Activated CD4-positive, alpha-beta T cell treated with anti-CD3 and anti-CD28 coated beads, Interleukin-2, amount 50 U/mL, for 4 hours (primary cell): ENCODE data around the gene ZBTB39.
"Not testable (repeated sequence)": the region's sequence is repeated elsewhere in the genome, so short reads cannot be mapped to it uniquely, and the experiment has no call there.

ENCODE experiments used
- DNase-seq, 2 experiments: peaks; one replicate each; pipeline ENCODE4 v3.0.0-alpha.2; 2020

The ZBTB39 gene

DNA sequence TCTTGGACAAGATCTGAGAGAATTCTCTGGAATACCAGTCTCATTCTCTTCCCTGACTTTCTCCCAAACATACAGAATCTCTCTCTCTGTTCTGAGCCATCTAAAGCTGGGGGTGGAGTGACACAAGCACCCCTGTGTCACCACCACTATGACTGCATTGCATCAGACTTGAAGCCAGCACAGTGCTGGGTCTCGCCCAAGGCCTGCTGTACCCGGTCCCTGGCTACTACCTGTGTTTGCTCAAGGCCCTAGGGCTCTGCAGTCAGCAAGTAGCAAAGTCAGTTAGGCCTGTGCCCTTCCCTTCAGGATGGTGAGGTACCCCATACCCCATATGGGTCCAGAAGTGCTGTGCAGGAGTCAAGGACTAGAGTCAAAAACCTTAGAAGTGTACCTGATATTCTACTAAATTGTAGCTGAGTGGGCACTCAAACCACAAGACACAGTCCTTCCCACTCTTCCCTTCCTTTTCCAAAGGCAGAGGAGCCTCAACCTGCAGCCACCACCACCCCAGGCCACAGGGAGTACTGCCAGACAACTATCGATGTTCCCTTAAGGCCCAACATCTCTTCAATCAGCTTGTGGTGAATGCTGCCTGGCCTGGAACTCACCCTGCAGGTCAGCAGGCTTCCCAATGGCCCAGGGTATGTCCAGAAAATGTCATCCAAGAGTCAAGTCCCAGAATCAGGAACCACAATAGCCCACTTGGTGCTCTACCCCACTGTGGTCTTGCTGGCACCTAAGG is 27.8 kb downstream of the ZBTB39 start:
- no peak for DNase-seq

DNA sequence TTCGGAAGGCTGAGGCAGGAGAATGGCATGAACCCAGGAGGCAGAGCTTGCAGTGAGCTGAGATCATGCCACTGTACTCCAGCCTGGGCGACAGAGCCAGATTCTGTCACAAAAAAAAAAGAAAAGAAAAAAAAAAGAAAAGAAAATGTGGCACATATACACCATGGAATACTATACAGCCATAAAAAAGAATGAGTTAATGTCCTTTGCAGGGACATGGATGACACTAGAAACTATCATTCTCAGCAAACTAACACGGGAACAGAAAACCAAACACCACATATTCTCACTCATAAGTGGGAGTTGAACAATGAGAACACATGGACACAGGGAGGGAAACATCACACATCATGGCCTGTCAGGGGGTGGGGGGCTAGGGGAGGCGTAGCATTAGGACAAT is 29.0 kb downstream of the ZBTB39 start:
- DNase-seq, result not testable (repeated sequence)

DNA sequence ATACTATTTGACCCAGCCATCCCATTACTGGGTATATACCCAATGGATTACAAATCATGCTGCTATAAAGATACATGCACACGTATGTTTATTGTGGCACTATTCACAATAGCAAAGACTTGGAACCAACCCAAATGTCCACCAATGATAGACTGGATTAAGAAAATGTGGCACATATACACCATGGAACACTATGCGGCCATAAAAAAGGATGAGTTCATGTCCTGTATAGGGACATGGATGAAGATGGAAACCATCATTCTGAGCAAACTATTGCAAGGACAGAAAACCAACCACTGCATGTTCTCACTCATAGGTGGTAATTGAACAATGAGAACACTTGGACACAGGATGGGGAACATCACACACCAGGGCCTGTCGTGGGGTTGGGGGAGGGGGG is 32.1 kb downstream of the ZBTB39 start:
- DNase-seq, result not testable (repeated sequence)

DNA sequence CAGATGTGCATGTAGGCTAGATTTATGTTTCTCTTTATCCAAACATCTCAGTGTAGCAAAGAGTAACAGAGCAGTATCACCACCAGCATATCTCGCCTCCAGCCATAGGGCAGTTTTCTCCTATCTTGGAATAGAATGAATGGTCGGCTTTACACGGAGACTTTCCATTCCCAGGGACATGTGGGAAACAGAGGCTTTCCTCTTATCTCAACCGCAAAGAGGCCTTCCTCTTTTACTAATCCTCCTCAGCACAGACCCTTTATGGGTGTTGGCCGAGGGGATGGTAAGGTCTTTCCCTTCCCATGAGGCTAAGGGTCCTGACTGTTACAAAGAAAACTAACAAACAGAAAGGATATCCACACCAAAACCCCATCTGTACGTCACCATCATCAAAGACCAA is 37.4 kb downstream of the ZBTB39 start:
- not testable (repeated sequence) for DNase-seq

DNA sequence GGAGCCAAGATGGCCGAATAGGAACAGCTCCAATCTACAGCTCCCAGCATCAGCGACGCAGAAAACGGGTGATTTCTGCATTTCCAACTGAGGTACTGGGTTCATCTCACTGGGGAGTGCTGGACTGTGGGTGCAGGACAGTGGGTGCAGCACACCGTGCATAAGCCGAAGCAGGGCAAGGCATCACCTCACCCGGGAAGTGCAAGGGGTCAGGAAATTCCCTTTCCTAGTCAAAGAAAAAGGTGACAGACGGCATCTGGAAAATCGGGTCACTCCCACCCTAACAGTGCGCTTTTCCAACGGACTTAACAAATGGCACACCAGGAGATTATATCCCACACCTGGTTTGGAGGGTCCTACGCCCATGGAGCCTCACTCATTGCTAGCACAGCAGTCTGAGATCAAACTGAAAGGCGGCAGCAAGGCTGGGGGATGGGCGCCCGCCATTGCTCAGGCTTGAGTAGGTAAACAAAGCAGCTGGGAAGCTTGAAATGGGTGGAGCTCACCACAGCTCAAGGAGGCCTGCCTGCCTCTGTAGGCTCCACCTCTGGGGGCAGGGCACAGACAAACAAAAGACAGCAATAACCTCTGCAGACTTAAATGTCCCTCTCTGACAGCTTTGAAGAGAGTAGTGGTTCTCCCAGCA is 40.2 kb downstream of the ZBTB39 start:
- DNase-seq, result not testable (repeated sequence)

DNA sequence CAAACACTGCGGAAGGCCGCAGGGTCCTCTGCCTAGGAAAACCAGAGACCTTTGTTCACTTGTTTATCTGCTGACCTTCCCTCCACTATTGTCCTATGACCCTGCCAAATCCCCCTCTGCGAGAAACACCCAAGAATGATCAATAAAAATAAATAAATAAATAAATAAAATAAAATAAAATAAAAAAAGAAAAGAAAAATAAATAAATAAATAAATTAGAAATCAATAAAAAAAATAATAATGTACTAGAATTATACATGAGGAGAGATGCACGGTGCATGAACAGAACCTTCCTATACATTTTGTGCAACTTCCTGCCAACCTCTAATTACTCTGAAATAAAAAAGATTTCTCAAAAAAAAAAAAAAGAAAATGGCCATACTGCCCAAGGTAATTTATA is 41.2 kb downstream of the ZBTB39 start:
- not testable (repeated sequence) for DNase-seq

DNA sequence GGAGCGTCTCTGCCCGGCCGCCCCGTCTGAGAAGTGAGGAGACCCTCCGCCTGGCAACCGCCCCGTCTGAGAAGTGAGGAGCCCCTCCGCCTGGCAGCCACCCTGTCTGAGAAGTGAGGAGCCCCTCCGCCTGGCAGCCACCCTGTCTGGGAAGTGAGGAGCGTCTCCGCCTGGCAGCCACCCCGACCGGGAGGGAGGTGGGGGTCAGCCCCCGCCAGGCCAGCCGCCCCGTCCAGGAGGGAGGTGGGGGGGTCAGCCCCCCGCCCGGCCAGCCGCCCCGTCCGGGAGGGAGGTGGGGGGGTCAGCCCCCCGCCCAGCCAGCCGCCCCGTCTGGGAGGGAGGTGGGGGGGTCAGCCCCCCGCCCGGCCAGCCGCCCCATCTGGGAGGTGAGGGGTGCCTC is 42.8 kb downstream of the ZBTB39 start:
- DNase-seq, result not testable (repeated sequence)

DNA sequence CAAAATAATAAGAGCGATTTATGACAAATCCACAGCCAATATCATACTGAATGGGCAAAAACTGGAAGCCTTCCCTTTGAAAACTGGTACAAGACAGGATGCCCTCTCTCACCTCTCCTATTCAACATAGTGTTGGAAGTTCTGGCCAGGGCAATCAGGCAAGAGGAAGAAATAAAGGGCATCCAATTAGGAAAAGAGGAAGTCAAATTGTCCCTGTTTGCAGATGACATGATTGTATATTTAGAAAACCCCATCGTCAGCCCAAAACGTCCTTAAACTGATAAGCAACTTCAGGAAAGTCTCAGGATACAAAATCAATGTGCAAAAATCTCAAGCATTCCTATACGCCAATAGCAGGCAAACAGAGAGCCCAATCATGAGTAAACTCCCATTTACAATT is 44.1 kb downstream of the ZBTB39 start:
- DNase-seq, result not testable (repeated sequence)

DNA sequence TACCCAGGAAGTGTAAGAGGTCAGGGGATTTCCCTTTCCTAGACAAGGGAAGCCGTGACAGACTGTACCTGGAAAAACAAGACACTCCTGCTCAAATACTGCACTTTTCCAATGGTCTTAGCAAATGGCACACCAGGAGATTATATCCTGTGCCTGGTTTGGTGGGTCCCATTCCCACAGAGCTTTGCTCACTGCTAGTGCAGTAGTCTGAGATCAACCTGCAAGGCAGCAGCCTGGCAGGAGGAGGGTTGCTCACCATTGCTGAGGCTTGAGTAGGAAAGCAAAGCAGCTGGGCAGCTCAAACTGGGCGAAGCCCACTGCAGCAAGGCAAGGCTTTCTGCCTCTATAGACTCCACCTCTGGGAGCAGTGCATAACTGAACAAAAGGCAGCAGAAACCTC is 47.9 kb downstream of the ZBTB39 start:
- no peak for DNase-seq

DNA sequence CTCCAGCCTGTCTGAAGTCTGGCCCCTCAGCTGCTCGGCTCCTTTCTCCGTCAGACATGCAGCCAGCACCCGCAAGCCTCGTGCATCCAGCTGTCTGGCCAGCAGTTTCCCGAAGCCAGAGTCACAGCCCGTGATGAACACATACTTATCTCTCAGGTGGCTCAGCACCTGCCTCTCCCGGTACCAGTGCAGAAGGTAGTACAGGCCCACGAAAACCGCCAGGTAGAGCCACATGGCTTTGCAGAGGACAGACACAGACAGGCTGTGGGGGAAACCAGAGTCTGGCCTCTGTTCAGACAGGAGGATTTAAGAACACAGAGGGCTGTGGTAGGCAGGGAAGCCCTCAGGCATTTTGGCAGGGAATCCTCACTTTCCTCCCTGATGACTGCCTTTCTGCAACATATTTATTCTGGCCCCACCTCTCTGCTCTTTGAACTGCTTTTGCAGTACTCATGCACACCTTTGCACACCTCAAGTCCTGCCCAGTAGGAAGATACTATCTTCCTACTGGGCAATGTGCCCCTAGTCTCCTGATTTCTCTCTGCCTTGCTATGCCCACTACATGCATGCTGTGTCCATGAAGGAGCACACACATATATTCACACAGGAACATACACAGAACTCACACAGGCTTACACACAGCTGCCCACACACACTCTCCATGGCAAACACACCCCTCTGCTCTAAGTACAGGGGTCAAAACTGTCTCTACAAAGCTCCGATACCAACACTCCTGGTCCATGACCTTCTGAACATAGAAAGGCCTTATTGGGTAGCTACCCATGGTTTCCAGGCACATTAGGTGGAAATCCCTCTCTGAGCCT is 48.9 kb downstream of the ZBTB39 start, which contains the start of gene RDH16:
Gene RDH16, minus strand, starts transcription at position 380 of the 824 bp plus-strand sequence. Its CDS starts 146 bp downstream, at position 234.
- DNase-seq, result no peak

DNA sequence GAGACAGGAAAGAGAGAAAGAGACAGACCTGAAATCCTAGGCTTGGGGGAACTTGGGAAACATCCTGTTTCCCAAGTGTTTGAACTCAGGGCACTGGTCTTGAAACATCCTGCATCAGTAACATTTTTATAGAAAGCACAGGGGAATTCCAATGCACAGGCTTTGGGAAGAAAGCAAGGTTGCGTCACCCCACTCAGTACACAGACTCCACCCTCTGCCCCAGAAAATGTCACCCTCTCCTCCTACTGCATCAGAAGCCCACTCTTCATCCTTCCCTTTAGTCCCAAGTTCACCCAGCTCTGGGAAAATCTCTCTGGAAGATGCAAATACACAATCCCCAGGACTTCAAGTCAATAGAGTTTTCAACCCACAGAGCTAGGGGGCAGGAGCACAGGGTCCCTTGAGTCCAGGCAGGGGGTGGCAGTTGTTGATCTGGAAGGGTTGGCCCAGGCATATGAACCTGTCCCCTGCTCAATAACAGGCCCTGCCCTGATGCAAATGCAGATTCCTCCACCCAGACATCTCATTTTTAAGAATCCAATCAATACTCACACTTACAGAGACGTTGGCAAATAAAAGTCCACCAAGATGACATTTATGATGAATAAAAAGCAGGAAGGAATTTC is 50.6 kb downstream of the ZBTB39 start:
- no peak for DNase-seq

DNA sequence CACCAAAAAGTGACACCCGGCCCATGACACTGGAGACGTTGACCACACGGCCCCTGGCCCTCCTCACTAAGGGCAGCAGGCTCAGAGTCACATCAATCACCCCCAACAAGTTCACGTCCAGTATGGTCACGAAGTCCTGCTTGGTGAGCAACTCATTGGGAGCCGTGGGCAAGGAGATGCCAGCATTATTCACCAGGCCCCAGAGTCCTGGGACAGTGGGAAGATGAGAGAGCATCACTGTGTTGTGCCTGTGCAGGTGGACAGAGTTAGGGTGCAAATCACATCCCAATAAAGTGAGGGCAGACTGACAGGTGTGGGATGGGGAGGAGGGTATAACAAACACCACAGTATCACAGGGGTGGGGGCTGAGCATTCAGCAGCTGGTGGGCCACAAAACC is 51.4 kb downstream of the ZBTB39 start:
- DNase-seq, result no peak

DNA sequence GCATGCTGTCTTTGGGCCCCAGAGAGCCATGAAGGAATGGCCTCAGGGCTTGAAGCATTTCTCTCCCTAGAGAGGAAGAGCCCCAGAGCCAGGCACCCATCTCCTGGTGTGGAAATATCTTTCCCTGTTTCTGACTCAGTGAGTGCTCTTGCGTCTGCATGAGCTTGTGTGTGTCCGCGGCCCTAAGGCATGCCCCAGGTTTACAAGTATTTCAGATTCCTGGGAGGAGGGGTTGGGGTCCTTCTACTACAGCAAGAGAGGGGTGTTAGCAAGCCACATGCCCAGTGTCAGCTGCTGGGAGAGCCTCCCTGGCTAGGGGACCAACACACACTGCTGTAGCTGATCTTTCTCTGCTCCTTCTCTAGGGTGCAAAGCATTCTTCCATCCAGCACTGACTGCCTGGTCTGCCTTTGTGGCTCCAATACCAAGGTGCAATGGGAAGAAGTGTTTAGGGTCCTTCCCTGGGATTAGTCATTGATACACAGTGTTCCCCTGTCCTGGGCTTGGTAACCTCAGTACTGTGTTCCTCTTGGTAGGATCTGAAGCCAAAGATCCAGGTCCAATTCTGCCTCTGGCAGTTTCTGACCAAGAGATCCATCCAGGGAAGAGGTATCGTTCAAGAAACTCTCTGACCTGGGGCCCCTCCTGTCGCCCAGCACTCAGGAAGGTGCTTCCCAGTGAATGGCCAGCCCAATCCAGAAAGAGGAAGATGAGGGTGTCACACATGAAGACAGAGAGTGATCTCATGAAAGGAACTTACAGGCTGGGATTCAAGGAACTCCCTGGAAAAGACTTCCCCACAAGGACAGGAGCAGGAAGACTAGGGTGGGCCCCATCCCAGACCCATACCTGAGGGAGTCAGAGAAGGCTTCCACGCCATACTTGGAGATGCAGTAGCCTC is 52.0 kb downstream of the ZBTB39 start:
- no peak for DNase-seq

DNA sequence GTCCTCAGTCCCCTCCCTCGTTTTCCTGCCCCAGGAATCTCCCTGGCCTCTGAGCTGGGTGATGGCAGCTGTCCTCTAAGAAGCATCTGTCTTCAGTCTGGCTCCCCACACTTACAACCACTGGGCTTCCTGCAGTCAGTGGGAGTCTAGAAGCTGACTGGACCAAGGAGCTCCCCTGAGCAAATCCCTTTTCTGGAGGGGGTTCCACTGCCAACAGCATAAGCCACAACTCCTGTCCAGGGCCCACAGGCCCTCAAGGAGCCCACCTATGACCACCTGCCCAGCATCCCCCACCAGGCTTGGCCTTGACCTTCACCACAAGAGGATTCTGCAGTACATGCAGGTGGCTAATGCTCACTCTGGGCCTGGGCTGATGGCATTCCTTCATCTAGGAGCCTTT is 53.0 kb downstream of the ZBTB39 start:
- no peak for DNase-seq

DNA sequence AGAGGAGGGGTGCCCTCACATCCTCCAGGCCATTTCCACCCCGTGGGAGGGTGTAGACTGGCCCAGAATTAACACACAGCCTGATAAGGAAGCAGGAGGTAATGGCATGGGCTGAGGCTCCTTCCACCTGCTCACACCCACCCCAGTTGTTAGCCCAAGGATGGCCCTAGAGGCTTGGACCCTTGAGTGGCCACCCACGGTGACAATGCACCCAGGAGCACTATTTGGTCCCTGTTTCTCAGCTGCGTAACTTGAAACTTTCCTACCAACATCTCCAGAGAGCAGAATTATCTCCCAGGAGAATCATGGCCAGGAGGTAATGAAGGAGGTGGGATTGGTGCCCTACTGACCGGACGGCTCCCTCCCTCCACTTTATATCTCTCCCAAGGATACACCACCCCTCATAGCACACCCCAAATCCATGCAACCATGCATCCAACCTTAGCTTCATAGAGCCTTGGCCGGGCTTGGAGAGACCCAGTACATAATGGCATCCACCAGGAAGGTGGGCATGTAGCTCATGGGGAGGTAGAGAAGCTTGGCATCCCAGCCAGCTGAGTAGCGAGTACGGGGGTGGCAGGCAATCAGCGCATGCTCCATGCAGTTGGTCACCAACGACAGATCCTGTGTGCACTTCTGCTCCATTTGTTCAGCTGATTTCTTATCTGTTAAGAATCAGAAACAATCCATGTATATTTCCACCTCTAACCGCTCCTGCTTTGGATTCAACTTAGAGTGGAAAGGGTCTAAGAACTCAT is 54.6 kb downstream of the ZBTB39 start:
- DNase-seq, result no peak

DNA sequence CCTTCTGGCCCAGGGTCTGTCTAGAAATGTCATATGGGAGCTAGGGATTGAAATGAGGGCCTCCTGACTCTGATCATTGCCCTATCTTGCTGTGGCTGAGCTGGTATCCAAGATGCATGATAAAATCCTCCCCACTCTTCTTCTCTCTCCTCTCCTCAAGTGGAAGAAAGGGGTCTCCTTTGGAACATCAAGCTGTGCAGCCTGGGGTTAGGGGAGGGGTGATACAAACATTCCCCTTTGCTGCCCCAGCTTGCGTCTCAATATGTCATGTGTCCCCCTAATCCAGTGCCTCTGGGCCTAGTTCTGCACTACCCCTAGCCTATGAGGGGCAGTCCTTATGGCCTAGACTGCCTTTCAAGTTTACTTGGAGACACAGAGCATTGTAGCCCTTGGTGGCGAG is 57.5 kb downstream of the ZBTB39 start:
- DNase-seq, result no peak
